ENCODE measurements around the gene DLG4.

DNA sequence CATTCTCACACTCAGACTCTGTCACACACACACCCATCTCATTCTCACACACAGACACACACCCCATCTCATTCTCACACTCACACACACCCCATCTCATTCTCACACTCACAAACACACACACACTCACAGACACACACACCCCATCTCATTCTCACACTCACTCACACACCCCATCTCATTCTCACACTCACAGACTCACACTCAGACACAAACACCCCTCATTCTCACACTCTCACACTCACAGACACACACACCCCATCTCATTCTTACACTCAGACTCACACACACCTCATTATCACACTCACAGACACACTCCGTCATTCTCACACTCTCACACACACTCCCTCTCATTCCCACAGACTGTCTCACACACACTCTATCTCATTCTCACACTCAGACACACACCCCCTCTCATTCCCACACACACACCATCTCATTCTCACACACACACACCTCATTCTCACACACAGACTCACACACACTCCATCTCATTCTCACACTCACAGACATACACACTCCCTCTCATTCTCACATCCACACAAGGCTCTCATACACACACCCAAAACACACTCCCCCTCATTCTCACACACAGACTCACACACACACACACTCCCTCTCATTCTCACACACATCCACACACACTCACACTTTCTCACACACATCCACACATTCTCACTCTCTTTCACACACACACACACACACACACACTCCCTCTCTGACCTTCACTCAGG, 43.4 kb downstream of the DLG4 start:
- TF ChIP-seq, protein P1, sequence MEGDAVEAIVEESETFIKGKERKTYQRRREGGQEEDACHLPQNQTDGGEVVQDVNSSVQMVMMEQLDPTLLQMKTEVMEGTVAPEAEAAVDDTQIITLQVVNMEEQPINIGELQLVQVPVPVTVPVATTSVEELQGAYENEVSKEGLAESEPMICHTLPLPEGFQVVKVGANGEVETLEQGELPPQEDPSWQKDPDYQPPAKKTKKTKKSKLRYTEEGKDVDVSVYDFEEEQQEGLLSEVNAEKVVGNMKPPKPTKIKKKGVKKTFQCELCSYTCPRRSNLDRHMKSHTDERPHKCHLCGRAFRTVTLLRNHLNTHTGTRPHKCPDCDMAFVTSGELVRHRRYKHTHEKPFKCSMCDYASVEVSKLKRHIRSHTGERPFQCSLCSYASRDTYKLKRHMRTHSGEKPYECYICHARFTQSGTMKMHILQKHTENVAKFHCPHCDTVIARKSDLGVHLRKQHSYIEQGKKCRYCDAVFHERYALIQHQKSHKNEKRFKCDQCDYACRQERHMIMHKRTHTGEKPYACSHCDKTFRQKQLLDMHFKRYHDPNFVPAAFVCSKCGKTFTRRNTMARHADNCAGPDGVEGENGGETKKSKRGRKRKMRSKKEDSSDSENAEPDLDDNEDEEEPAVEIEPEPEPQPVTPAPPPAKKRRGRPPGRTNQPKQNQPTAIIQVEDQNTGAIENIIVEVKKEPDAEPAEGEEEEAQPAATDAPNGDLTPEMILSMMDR (IDR thresholded peaks at IDR 0.05): no peak
- no peak for TF ChIP-seq EZH2 (IDR thresholded peaks at IDR 0.05; ENCODE audit: borderline replicate concordance, insufficient read depth, low read depth, low read length, poor library complexity, severe bottlenecking)

All from B cell (primary cell).